Measurements from ENCODE around the gene CHDH.

Gene CHDH

DNA sequence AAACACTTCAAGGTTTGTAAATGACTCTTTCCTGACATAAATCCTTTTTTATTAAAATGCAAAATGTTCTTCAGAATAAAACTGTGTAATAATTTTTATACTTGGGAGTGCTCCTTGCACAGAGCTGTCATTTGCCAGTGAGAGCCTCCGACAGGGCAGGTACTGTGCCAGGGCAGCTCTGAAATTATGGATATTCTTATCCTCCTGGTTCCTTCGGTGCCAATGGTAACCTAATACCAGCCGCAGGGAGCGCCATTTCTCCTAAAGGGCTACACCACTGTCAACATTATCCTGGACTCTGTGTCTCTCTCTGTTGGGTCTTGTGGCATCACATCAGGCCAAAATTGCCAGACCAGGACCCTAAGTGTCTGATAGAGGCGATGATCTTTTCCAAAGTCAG is 33.0 kb downstream of the CHDH start:
- no peak for DNase-seq (ENCODE audit: extremely low read depth, low read depth)
- TF ChIP-seq, protein P1, sequence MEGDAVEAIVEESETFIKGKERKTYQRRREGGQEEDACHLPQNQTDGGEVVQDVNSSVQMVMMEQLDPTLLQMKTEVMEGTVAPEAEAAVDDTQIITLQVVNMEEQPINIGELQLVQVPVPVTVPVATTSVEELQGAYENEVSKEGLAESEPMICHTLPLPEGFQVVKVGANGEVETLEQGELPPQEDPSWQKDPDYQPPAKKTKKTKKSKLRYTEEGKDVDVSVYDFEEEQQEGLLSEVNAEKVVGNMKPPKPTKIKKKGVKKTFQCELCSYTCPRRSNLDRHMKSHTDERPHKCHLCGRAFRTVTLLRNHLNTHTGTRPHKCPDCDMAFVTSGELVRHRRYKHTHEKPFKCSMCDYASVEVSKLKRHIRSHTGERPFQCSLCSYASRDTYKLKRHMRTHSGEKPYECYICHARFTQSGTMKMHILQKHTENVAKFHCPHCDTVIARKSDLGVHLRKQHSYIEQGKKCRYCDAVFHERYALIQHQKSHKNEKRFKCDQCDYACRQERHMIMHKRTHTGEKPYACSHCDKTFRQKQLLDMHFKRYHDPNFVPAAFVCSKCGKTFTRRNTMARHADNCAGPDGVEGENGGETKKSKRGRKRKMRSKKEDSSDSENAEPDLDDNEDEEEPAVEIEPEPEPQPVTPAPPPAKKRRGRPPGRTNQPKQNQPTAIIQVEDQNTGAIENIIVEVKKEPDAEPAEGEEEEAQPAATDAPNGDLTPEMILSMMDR (IDR thresholded peaks at IDR 0.05; ENCODE audit: low read depth, low read length) = no peak

DNA sequence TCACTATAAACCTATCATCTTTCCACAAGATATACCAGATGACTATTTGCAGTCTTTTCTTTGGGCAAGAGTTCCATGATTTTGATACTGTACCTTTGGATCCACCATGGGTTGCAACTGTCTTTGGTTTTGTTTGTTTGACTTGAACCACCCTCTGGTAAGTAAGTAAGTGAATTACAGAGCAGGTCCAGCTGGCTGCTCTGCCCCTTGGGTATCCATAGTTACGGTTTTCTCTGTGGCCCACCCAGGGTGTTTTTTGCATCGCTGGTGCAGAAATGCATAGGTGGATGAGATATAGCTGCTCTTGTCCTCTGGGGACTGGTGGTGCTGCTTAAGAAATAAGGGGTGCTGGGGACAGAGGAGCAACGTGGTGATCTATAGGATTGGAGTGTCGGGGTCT is 33.8 kb downstream of the CHDH start:
- DNase-seq (ENCODE audit: extremely low read depth, low read depth) = no peak
- TF ChIP-seq, protein P1 (IDR thresholded peaks at IDR 0.05; ENCODE audit: low read depth, low read length) = no peak; the same call in 1 of the 2 replicates

GRCh38 chr3:53811143-53811927 is 34.9 kb downstream of the CHDH start:
- TF ChIP-seq, protein P1 (IDR thresholded peaks at IDR 0.05; ENCODE audit: low read depth, low read length) = no peak
- DNase-seq (ENCODE audit: extremely low read depth, low read depth) = no peak

DNA sequence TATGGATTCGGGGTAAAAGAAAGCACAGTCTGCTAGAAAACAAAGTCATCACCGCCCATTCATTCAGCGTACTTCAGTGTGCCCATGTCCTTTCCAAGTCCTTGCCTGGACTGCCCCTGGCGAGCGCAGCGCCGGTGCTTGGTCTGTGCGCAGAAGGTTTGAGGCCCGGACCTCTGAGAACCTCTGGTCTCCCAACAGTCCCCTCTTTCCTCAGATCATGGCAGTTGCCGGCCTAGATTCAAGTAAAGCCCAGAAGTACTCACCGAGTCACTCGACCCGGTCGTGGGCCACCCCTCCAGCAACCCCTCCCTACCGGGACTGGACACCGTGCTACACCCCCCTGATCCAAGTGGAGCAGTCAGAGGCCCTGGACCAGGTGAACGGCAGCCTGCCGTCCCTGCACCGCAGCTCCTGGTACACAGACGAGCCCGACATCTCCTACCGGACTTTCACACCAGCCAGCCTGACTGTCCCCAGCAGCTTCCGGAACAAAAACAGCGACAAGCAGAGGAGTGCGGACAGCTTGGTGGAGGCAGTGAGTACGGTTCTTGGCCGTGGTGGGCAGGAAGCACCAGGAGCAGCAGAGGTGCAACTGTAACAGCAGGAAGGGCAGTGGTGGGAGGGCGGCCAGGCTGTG is 36.3 kb downstream of the CHDH start:
- no peak for DNase-seq (ENCODE audit: extremely low read depth, low read depth)
- TF ChIP-seq, protein P1 (IDR thresholded peaks at IDR 0.05; ENCODE audit: low read depth, low read length) = no peak

- no peak for DNase-seq (ENCODE audit: extremely low read depth, low read depth)
- TF ChIP-seq, protein P1 (IDR thresholded peaks at IDR 0.05; ENCODE audit: low read depth, low read length) = no peak
Measured at GRCh38 chr3:53809267-53809666, 37.0 kb downstream of the CHDH start.

DNA sequence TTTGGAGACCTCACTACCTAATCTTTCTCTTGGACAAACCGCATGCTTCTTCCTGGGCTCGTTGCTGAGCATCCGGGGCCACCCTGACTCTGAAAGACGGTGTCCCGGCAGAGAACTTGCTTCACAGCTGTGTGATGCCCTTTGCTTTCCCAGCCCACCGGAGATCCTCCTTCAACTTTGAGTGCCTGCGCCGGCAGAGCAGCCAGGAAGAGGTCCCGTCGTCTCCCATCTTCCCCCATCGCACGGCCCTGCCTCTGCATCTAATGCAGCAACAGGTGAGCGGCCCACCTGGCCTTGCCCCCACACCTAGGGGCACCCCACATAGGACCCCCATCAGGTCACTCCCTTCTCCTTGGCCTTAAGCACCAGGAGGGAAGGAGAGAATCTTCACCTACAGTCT is 37.7 kb downstream of the CHDH start:
- TF ChIP-seq, protein P1 (IDR thresholded peaks at IDR 0.05; ENCODE audit: low read depth, low read length) = no peak
- DNase-seq (ENCODE audit: extremely low read depth, low read depth) = no peak

- TF ChIP-seq, protein P1 (IDR thresholded peaks at IDR 0.05; ENCODE audit: low read depth, low read length) = no peak
- no peak for DNase-seq (ENCODE audit: extremely low read depth, low read depth)
Measured at GRCh38 chr3:53807117-53807810, 39.0 kb downstream of the CHDH start.
